SHP77 (cell line): ENCODE results near the gene CLPTM1.

Experiments used
- DNase-seq, 2 experiments: peaks; one replicate each; lab custom pipeline; 2025; lab: John Stamatoyannopoulos, UW

Gene CLPTM1

GRCh38 chr19:45010306-45010705, 55.1 kb downstream of the CLPTM1 start:
- no peak for DNase-seq

- no peak for DNase-seq
These were observed 56.8 kb downstream of the CLPTM1 start for GRCh38 chr19:45011959-45012358.

- DNase-seq: peak; percentile 34 to 56
These were observed 61.5 kb downstream of the CLPTM1 start for GRCh38 chr19:45016388-45017314.

- DNase-seq: no peak
These were observed 64.0 kb downstream of the CLPTM1 start for GRCh38 chr19:45019187-45019586.

GRCh38 chr19:45020071-45020470, 64.9 kb downstream of the CLPTM1 start:
- no peak for DNase-seq

- DNase-seq: no peak
These were observed 66.8 kb downstream of the CLPTM1 start for GRCh38 chr19:45021971-45022370.

- DNase-seq: no peak
These were observed 67.9 kb downstream of the CLPTM1 start for GRCh38 chr19:45023048-45023447.

GRCh38 chr19:45025264-45025663, 70.1 kb downstream of the CLPTM1 start:
- DNase-seq: no peak

GRCh38 chr19:45027371-45027770, 72.2 kb downstream of the CLPTM1 start:
- DNase-seq: no peak

- no peak for DNase-seq
These were observed 75.6 kb downstream of the CLPTM1 start for GRCh38 chr19:45030825-45031224.

- no peak for DNase-seq
These were observed 77.2 kb downstream of the CLPTM1 start for GRCh38 chr19:45032421-45032820.

- no peak for DNase-seq
These were observed 80.6 kb downstream of the CLPTM1 start for GRCh38 chr19:45035755-45036154.

- DNase-seq: no peak
These were observed 82.4 kb downstream of the CLPTM1 start for GRCh38 chr19:45037393-45038169.

- peak; percentile 73 to 81 for DNase-seq
These were observed 84.0 kb downstream of the CLPTM1 start, which contains the start of gene CLASRP for GRCh38 chr19:45038931-45039893. CLASRP (plus strand) TSS chr19:45039045; CDS start chr19:45040213, 1,168 bp downstream.

- DNase-seq: no peak
These were observed 85.0 kb downstream of the CLPTM1 start for GRCh38 chr19:45040059-45040771.

GRCh38 chr19:45041125-45041524, 85.9 kb downstream of the CLPTM1 start:
- DNase-seq: no peak
